SK-N-MC (cell line): ENCODE measurements around the gene RAB21.

Experiments used
- FOXP2 ChIP-seq: optimal IDR thresholded peaks from 2 replicates; pipeline ENCODE3; 2011; ENCODE audit warnings: mild to moderate bottlenecking, moderate library complexity; ENCODE audit not compliant: insufficient read depth; ENCODE audit errors: extremely low read length, control extremely low read depth
- POLR2AphosphoS5 ChIP-seq: IDR thresholded peaks from 2 replicates; pipeline ENCODE4 v1.6.1; 2012; ENCODE audit warnings: mild to moderate bottlenecking, low read depth, low read length, borderline replicate concordance

DNA sequence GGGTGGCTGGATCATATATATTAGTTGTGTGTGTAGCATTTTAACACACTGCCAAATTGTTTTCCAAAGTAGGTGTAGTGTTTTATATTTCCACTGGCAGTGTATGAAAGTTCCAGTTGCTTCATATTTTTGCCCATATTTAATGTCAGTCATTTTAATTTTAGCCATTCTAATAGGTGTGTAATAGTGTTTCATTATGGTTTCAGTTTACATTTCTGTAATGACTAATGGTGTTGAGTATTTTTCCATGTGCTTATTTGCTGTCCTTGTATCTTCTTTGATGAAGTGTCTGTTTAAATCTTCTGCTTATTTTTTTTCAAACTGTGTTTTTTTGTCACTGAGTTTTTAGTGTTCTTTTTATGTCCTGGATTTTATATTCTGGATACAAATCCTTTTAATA is 93.5 kb downstream of the RAB21 start:
- TF ChIP-seq POLR2AphosphoS5 (no peak), FOXP2 (no peak)
